Lower leg skin (tissue), 3 donors: ENCODE data around the gene UBAP2.

Experiments
- POLR2A ChIP-seq, 2 donors: fragments of 450-650 bp; IDR thresholded peaks; one replicate each; pipeline ENCODE4 v1.6.1; 2016 to 2017; ENCODE audit warnings: antibody characterized with exemption in 2 of 2, mild to moderate bottlenecking in 1 of 2, moderate library complexity in 1 of 2
- TF ChIP-seq, protein P1 (sequence below), 3 donors: fragments of 450-650 bp; IDR thresholded peaks; one replicate each; pipeline ENCODE4 v1.5.1; 2016; ENCODE audit warnings: antibody characterized with exemption in 3 of 3, mild to moderate bottlenecking in 3 of 3, moderate library complexity in 2 of 3

DNA sequence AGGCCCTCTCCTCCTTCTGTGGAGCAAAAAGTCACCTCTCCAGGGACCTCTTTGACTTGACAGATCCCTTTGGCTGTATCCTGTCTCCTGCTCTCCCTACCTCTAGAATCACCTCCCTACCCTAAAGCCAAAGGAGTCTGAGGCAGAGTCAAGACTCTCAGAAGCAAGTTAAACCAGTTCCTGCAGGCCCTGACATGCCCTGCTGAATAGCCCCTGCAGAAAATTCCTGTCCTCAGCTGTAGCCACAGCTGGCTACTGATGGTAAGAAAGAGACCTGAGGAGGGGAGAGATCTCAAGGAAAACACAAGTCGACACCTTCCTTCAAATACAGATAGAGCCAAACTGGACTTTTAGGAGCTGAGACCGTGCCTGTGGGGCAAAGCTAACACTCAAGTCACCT is 23.7 kb upstream of the UBAP2 start:
- TF ChIP-seq, protein P1, sequence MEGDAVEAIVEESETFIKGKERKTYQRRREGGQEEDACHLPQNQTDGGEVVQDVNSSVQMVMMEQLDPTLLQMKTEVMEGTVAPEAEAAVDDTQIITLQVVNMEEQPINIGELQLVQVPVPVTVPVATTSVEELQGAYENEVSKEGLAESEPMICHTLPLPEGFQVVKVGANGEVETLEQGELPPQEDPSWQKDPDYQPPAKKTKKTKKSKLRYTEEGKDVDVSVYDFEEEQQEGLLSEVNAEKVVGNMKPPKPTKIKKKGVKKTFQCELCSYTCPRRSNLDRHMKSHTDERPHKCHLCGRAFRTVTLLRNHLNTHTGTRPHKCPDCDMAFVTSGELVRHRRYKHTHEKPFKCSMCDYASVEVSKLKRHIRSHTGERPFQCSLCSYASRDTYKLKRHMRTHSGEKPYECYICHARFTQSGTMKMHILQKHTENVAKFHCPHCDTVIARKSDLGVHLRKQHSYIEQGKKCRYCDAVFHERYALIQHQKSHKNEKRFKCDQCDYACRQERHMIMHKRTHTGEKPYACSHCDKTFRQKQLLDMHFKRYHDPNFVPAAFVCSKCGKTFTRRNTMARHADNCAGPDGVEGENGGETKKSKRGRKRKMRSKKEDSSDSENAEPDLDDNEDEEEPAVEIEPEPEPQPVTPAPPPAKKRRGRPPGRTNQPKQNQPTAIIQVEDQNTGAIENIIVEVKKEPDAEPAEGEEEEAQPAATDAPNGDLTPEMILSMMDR (IDR thresholded peaks at IDR 0.05) = no peak
- TF ChIP-seq POLR2A (IDR thresholded peaks at IDR 0.05) = no peak
